Mesenchymal stem cell (in vitro differentiated cells and primary cell): ENCODE results near the gene HSPBAP1.
"Not testable (repeated sequence)": the region's sequence is repeated elsewhere in the genome, so short reads cannot be mapped to it uniquely, and the experiment has no call there.

Source experiments
- DNase-seq: peaks from one replicate; pipeline ENCODE4 v3.0.0-alpha.2; 2013
- H2AFZ ChIP-seq: one replicate; pipeline ENCODE4 v1.6.1; 2013; ENCODE audit warnings: low read depth, mild to moderate bottlenecking, control low read depth, inconsistent platforms, low read length, moderate library complexity
- H2AK5ac ChIP-seq: 2 replicates; pipeline ENCODE4 v1.6.1; 2013; ENCODE audit warnings: low read length, moderate library complexity, mild to moderate bottlenecking, inconsistent platforms; ENCODE audit not compliant: severe bottlenecking
- H2BK120ac ChIP-seq: one replicate; pipeline ENCODE4 v1.6.1; 2013; ENCODE audit warnings: low read depth, mild to moderate bottlenecking, inconsistent platforms, low read length, moderate library complexity
- H2BK12ac ChIP-seq, 2 experiments: one replicate each; pipeline ENCODE4 v1.6.1; 2013; ENCODE audit warnings: inconsistent platforms in 2 of 2, low read length in 2 of 2, mild to moderate bottlenecking in 2 of 2, moderate library complexity in 2 of 2, control low read depth in 1 of 2
- H2BK15ac ChIP-seq: one replicate; pipeline ENCODE4 v1.6.1; 2013; ENCODE audit warnings: mild to moderate bottlenecking, low read depth, inconsistent platforms; ENCODE audit not compliant: poor library complexity, severe bottlenecking
- H2BK5ac ChIP-seq: 2 replicates; pipeline ENCODE4 v1.6.1; 2013; ENCODE audit warnings: low read depth, mild to moderate bottlenecking, low read length, control low read depth, inconsistent platforms; ENCODE audit not compliant: poor library complexity, severe bottlenecking
- H3K14ac ChIP-seq, 2 experiments: one replicate each; pipeline ENCODE4 v1.6.1; 2013; ENCODE audit warnings: inconsistent platforms in 2 of 2, low read length in 2 of 2, control low read depth in 1 of 2, mild to moderate bottlenecking in 1 of 2, moderate library complexity in 1 of 2
- H3K18ac ChIP-seq, 2 experiments: one replicate each; pipeline ENCODE4 v1.6.1; 2013; ENCODE audit warnings: inconsistent platforms in 2 of 2, low read length in 2 of 2, control low read depth in 1 of 2, low read depth in 1 of 2, mild to moderate bottlenecking in 1 of 2
- H3K23ac ChIP-seq, 2 experiments: one replicate each; pipeline ENCODE4 v1.6.1; 2013; ENCODE audit warnings: inconsistent platforms in 2 of 2, low read length in 2 of 2, mild to moderate bottlenecking in 2 of 2, moderate library complexity in 2 of 2, control low read depth in 1 of 2
- H3K27ac ChIP-seq: 2 replicates; pipeline ENCODE4 v1.5.1; 2013; ENCODE audit warnings: mild to moderate bottlenecking, moderate library complexity, low read length, control low read depth, inconsistent platforms; ENCODE audit not compliant: poor library complexity, severe bottlenecking
- H3K27me3 ChIP-seq, 2 experiments: 2 replicates each; pipeline versions ENCODE4 v1.6.1 to v1.7.0; 2013; ENCODE audit warnings: low read length in 2 of 2, mild to moderate bottlenecking in 2 of 2, moderate library complexity in 2 of 2, control low read depth in 1 of 2, inconsistent platforms in 1 of 2; ENCODE audit not compliant: control insufficient read depth in 1 of 2, insufficient read depth in 1 of 2
- H3K36me3 ChIP-seq, 2 experiments: 2 replicates each; pipeline versions ENCODE4 v1.6.1 to v1.7.0; 2013; ENCODE audit warnings: low read length in 2 of 2, control low read depth in 1 of 2, inconsistent platforms in 1 of 2, low read depth in 1 of 2, mild to moderate bottlenecking in 1 of 2; ENCODE audit not compliant: insufficient read depth in 2 of 2, control insufficient read depth in 1 of 2
- H3K4ac ChIP-seq, 2 experiments: one replicate each; pipeline ENCODE4 v1.6.1; 2013; ENCODE audit warnings: inconsistent platforms in 2 of 2, low read length in 2 of 2, mild to moderate bottlenecking in 2 of 2, moderate library complexity in 2 of 2, control low read depth in 1 of 2, low read depth in 1 of 2
- H3K4me1 ChIP-seq: 2 replicates; pipeline ENCODE4 v1.6.1; 2013; ENCODE audit warnings: low read depth, low read length, control low read depth; ENCODE audit not compliant: control insufficient read depth, insufficient read depth
- H3K4me2 ChIP-seq: 2 replicates; pipeline ENCODE4 v1.6.1; 2013; ENCODE audit warnings: low read length, mild to moderate bottlenecking, inconsistent platforms; ENCODE audit not compliant: poor library complexity, severe bottlenecking
- H3K4me3 ChIP-seq, 2 experiments: 2 replicates each; pipeline versions ENCODE4 v1.5.1 to v1.7.0; 2013; ENCODE audit warnings: low read length in 2 of 2, mild to moderate bottlenecking in 2 of 2, control low read depth in 1 of 2, low read depth in 1 of 2; ENCODE audit not compliant: insufficient read depth in 1 of 2
- H3K79me1 ChIP-seq: replicated peaks from 2 replicates; pipeline ENCODE4 v1.6.1; 2013; ENCODE audit warnings: mild to moderate bottlenecking, control low read depth, low read length, inconsistent platforms; ENCODE audit not compliant: poor library complexity, severe bottlenecking
- H3K9ac ChIP-seq: 2 replicates; pipeline ENCODE4 v1.7.0; 2013; ENCODE audit warnings: mild to moderate bottlenecking, low read length, moderate library complexity
- H3K9me3 ChIP-seq: 2 replicates; pipeline ENCODE4 v1.7.0; 2013; ENCODE audit warnings: mild to moderate bottlenecking, low read length; ENCODE audit not compliant: control insufficient read depth
- H4K8ac ChIP-seq: one replicate; pipeline ENCODE4 v1.6.1; 2013; ENCODE audit warnings: inconsistent platforms, mild to moderate bottlenecking, low read length, moderate library complexity
- H4K91ac ChIP-seq: one replicate; pipeline ENCODE4 v1.6.1; 2013; ENCODE audit warnings: mild to moderate bottlenecking, low read length, inconsistent platforms
- WGBS: methylation state at CpG from one replicate; pipeline ENCODE4 v1.1.7; 2013; ENCODE audit warnings: mixed read lengths; 5-methylcytosine and 5-hydroxymethylcytosine counted together

HSPBAP1 gene

DNA sequence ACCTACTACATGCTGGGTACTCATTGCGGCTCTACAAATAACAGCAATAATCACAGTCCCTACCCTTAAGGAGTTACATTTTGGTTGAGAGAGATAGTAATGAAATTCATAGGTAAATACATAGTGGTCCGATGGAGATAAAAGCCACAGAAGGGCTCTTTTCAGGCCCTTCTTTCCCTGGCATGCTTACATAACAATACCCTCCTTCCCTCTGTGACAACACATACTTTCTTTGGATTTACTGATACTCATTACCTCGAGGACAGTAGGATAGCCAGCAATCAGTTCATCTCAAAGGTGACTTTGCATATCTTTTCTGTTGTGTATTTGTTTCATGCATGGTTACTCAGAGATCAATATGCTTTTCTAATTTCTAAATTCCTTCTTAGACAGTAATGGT lies 54.5 kb downstream of the HSPBAP1 start:
- Histone ChIP-seq H2BK120ac (no peak overlapping the region), H2AK5ac (no peak overlapping the region), H3K9ac (no peak overlapping the region), H4K91ac (no peak overlapping the region), H3K4me1 (no peaks in the 10 kb centered on the region), H3K18ac (no peak overlapping the region), H2BK12ac (no peak overlapping the region), H2BK5ac (no peak overlapping the region), H3K79me1 (no peaks in the 10 kb centered on the region), H3K14ac (no peak overlapping the region), H3K4ac (no peak overlapping the region), H2AFZ (no peak overlapping the region), H3K27me3 (no peaks in the 10 kb centered on the region), H3K4me2 (no peak overlapping the region), H3K23ac (no peak overlapping the region), H3K27ac (no peak overlapping the region), H3K4me3 (no peak overlapping the region), H3K9me3 (no peaks in the 10 kb centered on the region), H4K8ac (no peak overlapping the region), H2BK15ac (no peak overlapping the region), H3K36me3 (peaks cover 2 to 29% of the 10 kb centered on the region in 2 experiments)
- WGBS, result no CpG with 5 or more reads among the region's 3 CpGs
- DNase-seq, result no peak

DNA sequence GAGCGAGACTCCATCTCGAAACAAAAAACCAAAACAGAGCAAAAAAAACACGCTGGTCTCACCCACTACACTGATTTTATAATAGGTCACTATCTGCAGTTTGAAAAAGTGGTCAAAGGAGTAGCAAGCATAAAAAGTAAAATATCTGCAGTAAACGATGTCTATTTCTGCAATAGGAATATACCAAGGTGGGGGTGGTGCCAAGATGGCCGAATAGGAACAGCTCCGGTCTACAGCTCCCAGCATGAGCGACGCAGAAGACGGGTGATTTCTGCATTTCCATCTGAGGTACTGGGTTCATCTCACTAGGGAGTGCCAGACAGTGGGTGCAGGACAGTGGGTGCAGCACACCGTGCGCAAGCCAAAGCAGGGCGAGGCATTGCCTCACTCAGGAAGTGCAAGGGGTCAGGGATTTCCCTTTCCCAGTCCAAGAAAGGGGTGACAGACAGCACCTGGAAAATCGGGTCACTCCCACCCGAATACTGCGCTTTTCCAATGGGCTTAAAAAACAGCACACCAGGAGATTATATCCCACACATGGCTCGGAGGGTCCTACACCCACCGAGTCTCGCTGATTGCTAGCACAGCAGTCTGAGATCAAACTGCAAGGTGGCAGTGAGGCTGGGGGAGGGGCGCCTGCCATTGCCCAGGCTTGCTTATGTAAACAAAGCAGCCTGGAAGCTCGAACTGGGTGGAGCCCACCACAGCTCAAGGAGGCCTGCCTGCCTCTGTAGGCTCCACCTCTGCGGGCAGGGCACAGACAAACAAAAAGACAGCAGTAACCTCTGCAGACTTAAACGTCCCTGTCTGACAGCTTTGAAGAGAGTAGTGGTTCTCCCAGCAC lies 60.7 kb downstream of the HSPBAP1 start:
- H3K27me3 ChIP-seq, DNase-seq, H4K91ac ChIP-seq, H3K9ac ChIP-seq, H3K4me2 ChIP-seq, H3K9me3 ChIP-seq, H2BK15ac ChIP-seq, H3K4me3 ChIP-seq, H3K4ac ChIP-seq, H3K4me1 ChIP-seq, H2BK5ac ChIP-seq, H2AK5ac ChIP-seq, H3K18ac ChIP-seq, H3K79me1 ChIP-seq, H3K23ac ChIP-seq, H2BK12ac ChIP-seq, H3K14ac ChIP-seq, H4K8ac ChIP-seq, H3K27ac ChIP-seq, H2BK120ac ChIP-seq, H2AFZ ChIP-seq: not testable (repeated sequence)
- H3K36me3 ChIP-seq, result peaks cover under 1 to 22% of the 10 kb centered on the region in 2 experiments
- WGBS, result 90% methylated on average over 18 of the region's 22 CpGs

DNA sequence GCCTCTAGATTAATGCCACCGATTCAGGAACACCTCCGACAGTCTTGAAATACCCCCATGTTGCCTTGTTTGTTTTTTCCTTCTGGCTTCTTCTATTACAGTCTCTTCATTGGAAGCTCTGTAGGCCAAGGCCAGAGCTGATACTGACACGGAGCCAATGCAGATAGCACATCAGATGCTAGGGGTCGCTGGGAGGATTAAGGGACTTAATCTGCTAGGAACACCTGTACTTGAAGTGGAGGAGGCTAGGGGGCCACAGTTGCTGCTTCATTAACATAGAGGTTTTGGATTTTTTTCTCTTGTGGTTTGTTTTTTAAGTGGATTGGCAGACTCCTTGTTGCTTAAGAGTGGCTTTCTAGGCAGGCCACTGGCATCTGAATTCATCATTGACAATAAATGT lies 63.4 kb downstream of the HSPBAP1 start:
- no peak overlapping the region for H3K4ac ChIP-seq
- no peaks in the 10 kb centered on the region for H3K79me1 ChIP-seq
- H2BK120ac ChIP-seq, result no peak overlapping the region
- no peak overlapping the region for H3K18ac ChIP-seq
- no peak overlapping the region for H2BK5ac ChIP-seq
- no peak overlapping the region for H2BK15ac ChIP-seq
- H4K8ac ChIP-seq, result no peak overlapping the region
- no peak overlapping the region for H3K4me2 ChIP-seq
- no peak for DNase-seq
- no peak overlapping the region for H3K27ac ChIP-seq
- no peak overlapping the region for H4K91ac ChIP-seq
- H3K14ac ChIP-seq, result no peak overlapping the region
- H3K27me3 ChIP-seq, result no peaks in the 10 kb centered on the region
- no peak overlapping the region for H3K4me3 ChIP-seq
- H3K9me3 ChIP-seq, result no peaks in the 10 kb centered on the region
- no peak overlapping the region for H2AFZ ChIP-seq
- H2BK12ac ChIP-seq, result no peak overlapping the region
- WGBS, result 91% methylated on average over 4 of the region's 4 CpGs
- H3K36me3 ChIP-seq, result peaks cover 7 to 27% of the 10 kb centered on the region in 2 experiments
- no peak overlapping the region for H2AK5ac ChIP-seq
- no peak overlapping the region for H3K23ac ChIP-seq
- no peak overlapping the region for H3K9ac ChIP-seq
- H3K4me1 ChIP-seq, result no peaks in the 10 kb centered on the region

DNA sequence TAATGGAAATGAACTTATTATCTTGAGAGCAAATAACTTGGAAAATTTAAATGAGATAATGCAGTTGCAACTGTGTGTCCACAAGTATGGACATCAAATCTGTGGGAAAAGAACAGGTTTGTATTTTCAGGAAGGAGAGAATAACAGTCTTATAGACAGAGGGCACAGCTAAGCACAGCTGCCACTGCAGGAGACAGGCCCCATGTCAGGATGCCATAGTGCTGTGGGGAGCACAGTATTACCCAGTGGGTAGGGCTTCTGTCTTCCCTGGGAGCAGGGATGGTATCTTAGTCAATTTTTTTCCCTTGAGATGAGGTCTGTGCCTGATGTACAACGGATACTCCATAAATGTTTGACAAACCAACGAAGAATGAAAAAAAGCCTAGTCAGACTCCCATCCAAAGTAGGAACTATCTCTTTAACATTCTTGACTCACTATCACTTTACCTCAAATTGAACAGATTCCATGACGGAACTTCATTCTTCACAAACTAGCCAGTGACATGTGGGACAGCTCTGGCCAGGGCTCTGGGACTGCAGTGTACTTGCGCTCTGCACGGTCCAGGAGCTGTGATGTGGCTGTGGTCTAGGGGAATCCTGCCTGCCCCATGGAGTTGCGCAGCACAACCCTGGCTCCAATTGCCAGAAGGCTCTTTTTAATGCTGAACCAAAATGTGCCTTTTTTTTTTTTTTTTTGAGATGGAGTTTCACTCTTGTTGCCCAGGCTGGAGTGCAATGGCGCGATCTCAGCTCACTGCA lies 64.7 kb downstream of the HSPBAP1 start:
- H3K9me3 ChIP-seq, result no peaks in the 10 kb centered on the region

More for the DNA sequence above, 64.7 kb downstream of the HSPBAP1 start:
- Histone ChIP-seq H4K91ac (no peak overlapping the region), H3K4me3 (no peak overlapping the region), H3K4ac (no peak overlapping the region), H3K9ac (no peak overlapping the region), H3K23ac (no peak overlapping the region), H2BK120ac (no peak overlapping the region), H4K8ac (no peak overlapping the region), H3K4me2 (no peak overlapping the region), H3K79me1 (no peaks in the 10 kb centered on the region), H2AFZ (no peak overlapping the region), H3K27ac (no peak overlapping the region), H3K27me3 (no peaks in the 10 kb centered on the region), H3K36me3 (peaks cover 7 to 30% of the 10 kb centered on the region in 2 experiments), H3K14ac (no peak overlapping the region), H2BK12ac (no peak overlapping the region), H2BK15ac (no peak overlapping the region), H3K18ac (no peak overlapping the region), H2AK5ac (no peak overlapping the region), H3K4me1 (no peaks in the 10 kb centered on the region), H2BK5ac (no peak overlapping the region)
- 98% methylated on average over 8 of the region's 8 CpGs for WGBS
- DNase-seq, result no peak
